ENCODE measurements around the gene KLHL25.

DNA sequence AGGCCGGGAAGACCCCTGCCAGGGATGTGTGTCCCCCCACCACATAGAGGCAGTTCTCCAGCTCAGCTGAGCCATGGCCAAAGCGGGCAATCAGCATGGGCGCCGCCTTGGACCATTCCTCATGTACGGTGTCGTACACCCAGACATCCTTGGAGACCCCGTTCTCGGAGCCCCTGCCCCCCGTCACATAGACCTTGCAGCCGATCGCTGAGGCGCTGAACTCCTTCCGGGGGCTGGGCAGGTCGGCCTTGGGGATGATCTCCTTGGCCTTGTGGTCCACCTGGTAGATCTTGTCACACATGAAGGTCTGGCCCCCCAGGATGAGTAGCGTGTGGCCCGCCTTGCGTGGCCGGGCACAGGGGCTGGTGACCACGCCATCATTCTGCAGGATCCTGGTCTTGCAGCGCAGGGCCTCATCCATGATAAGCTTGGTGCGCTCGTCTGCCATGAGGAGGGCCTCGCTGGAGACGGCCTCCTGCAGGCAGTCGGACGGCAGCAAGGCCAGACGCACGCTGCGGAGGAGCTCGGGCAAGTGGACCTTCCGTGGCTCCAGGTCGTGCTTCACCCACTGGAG lies 26.0 kb downstream of the KLHL25 start:
- TF ChIP-seq CTCF (IDR thresholded peaks at IDR 0.05) = no peak
- TF ChIP-seq POLR2A (IDR thresholded peaks at IDR 0.05) = no peak

All from esophagus squamous epithelium (tissue), 4 donors.